Thyroid gland (tissue), 4 donors: ENCODE measurements around the gene XRCC4.

Source experiments
- POLR2A ChIP-seq, 2 donors: fragments of 450-650 bp; IDR thresholded peaks; one replicate each; pipeline ENCODE4 v1.6.1; 2017; ENCODE audit warnings: antibody characterized with exemption in 2 of 2, mild to moderate bottlenecking in 2 of 2, moderate library complexity in 1 of 2
- TF ChIP-seq, protein P1 (sequence below), 6 experiments: fragments of 200-600 bp in 3 of 6; fragments of 450-650 bp in 3 of 6; sonication (generic) in 3 of 6; IDR thresholded peaks; one replicate each; pipeline ENCODE4 v1.5.1; 2016 to 2019; ENCODE audit warnings: antibody characterized with exemption in 6 of 6, mild to moderate bottlenecking in 2 of 6, inconsistent platforms in 1 of 6, moderate library complexity in 1 of 6

DNA sequence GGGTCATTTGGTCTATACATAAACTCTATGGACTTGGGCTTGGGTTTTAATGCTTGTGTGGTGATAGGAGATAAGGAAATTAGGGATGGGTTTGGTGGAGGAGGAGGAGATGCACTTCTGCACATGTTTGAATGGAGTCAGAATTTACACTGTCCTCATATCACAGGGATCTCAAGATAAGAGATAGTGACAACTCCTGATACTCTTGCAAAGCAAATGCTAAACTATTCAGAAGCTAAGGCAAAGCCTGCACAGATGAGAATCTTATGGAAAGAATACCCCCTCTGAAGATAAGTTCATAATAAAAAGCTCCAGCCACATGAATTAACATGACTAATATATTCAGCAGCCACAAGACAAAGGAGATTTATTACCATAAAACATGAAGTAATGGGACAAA is 90.2 kb downstream of the XRCC4 start:
- TF ChIP-seq, protein P1, sequence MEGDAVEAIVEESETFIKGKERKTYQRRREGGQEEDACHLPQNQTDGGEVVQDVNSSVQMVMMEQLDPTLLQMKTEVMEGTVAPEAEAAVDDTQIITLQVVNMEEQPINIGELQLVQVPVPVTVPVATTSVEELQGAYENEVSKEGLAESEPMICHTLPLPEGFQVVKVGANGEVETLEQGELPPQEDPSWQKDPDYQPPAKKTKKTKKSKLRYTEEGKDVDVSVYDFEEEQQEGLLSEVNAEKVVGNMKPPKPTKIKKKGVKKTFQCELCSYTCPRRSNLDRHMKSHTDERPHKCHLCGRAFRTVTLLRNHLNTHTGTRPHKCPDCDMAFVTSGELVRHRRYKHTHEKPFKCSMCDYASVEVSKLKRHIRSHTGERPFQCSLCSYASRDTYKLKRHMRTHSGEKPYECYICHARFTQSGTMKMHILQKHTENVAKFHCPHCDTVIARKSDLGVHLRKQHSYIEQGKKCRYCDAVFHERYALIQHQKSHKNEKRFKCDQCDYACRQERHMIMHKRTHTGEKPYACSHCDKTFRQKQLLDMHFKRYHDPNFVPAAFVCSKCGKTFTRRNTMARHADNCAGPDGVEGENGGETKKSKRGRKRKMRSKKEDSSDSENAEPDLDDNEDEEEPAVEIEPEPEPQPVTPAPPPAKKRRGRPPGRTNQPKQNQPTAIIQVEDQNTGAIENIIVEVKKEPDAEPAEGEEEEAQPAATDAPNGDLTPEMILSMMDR (IDR thresholded peaks at IDR 0.05), result no peak
- TF ChIP-seq POLR2A (IDR thresholded peaks at IDR 0.05), result no peak
